ENCODE results near the gene NMNAT3. TPM values are rescaled to one million over a fixed set of nuclear protein-coding genes. Genes with fewer than 3 reads are reported as not detected.

NMNAT3 gene
- total RNA-seq, 1 donor from 2014 or later = 0.95 TPM

DNA sequence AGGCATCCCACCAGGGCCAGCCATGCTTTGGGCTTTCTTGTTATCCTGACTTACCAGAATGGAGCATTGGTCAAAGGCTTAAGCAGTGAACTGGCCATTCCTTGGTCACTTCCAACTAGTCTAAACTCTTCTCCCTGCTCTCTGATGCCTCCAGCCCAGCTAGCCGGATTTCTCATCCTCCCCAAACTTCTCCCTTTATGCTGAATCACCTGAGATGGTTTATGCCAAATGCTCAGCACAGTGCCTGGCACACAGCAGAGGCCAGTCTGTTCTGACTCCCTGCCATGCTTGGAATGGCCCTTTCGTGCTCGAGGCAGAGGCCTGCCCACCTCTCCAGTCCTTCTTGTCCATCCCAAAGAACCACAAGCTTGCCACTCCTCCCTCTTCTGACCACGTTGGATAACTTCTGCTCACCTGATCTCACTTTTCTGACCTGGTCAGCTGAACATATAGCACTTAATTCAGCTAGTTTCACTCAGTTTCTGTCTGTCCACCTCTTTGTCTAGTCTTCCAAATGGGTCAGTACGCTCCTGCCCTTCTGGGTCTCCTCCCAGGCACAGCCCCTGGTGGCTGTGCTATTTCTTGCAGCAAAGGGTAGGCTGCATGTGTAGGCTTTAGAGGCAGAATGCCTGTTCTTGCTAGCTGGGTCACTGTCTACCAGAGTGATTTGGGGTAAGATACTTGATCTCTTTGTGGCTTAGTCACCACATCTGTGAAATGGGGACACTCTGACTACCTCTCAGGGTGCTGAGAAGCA lies 136.1 kb downstream of the NMNAT3 start:
- Histone ChIP-seq H3K9ac (no peak overlapping the region), H3K9me3 (ENCODE audit: low read depth) (no peaks in the 10 kb centered on the region), H3K36me3 (no peaks in the 10 kb centered on the region), H3K4me2 (peak overlapping the region; percentile 11), H3K79me2 (ENCODE audit: low read depth) (no peaks in the 10 kb centered on the region), H4K20me1 (ENCODE audit: low read depth) (no peaks in the 10 kb centered on the region), H3K4me3 (no peak overlapping the region), H3K27me3 (peaks cover 59% of the 10 kb centered on the region), H3K4me1 (peaks cover 26% of the 10 kb centered on the region), H2AFZ (replicated peaks) (no peak overlapping the region), H3K27ac (no peak overlapping the region), H3F3A (ENCODE audit: low read depth) (peaks cover 28% of the 10 kb centered on the region)
- H3K9me3 Mint-ChIP-seq = peaks cover 2% of the 10 kb centered on the region
- H3K27me3 Mint-ChIP-seq (ENCODE audit: insufficient read depth, low read depth) = peaks cover 14% of the 10 kb centered on the region
- H3K27ac Mint-ChIP-seq = no peak overlapping the region
- H3K4me3 Mint-ChIP-seq = peak overlapping the region; percentile 25
- DNase-seq (ENCODE audit: low spot score) = no peak
- peaks cover 4% of the 10 kb centered on the region for H3K36me3 Mint-ChIP-seq
- peaks cover 54% of the 10 kb centered on the region for H3K4me1 Mint-ChIP-seq
- no peak for TF ChIP-seq EZH2phosphoT487 (IDR thresholded peaks at IDR 0.05)
- TF ChIP-seq, protein P1, sequence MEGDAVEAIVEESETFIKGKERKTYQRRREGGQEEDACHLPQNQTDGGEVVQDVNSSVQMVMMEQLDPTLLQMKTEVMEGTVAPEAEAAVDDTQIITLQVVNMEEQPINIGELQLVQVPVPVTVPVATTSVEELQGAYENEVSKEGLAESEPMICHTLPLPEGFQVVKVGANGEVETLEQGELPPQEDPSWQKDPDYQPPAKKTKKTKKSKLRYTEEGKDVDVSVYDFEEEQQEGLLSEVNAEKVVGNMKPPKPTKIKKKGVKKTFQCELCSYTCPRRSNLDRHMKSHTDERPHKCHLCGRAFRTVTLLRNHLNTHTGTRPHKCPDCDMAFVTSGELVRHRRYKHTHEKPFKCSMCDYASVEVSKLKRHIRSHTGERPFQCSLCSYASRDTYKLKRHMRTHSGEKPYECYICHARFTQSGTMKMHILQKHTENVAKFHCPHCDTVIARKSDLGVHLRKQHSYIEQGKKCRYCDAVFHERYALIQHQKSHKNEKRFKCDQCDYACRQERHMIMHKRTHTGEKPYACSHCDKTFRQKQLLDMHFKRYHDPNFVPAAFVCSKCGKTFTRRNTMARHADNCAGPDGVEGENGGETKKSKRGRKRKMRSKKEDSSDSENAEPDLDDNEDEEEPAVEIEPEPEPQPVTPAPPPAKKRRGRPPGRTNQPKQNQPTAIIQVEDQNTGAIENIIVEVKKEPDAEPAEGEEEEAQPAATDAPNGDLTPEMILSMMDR (IDR thresholded peaks at IDR 0.05) = peak; percentile 19

DNA sequence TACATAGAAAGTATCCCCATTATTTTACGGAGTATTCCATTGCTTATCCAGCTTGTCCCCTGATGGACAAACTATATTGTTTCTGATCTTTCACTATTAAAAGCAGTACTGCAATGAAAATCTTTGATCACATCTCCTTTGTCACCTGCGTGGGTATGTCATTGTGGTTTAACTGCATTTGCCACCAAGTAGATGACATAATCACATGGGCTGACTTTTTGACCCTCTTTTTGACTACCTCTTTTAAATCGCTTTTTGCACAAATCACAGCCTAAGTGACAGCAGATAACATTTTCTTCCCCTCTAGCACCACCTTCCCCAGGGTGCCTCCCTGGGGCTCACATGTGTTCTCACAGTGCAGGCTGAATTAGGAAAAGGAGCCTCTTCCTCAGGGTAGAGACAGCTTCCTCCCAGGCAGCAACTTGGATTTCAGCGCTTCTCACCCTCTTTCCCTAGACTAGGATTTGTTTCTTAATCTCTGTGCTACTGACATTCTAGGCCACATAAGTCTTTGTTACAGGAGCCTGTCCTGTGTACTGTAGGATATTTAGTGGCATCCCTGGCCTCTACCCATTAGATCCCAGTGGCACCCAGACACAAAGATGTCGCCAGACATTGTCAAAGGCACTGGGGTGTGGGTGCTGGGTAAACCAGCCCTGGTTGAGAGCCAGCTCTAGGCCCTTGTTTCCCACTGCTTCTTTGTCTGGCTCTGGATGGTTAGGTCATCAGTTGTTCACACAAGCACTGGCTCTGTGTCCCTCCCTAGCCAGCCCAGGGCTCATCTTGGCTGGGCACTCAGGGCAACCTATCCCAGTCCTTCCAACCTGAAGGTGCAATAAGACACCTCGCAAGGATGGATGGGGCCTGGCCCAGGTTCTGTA lies 136.9 kb downstream of the NMNAT3 start:
- Mint-ChIP-seq H3K27me3 (ENCODE audit: insufficient read depth, low read depth) (peaks cover 17% of the 10 kb centered on the region), H3K4me1 (peaks cover 62% of the 10 kb centered on the region), H3K27ac (peak overlapping the region; percentile 15), H3K9me3 (peaks cover 2% of the 10 kb centered on the region), H3K36me3 (peaks cover 4% of the 10 kb centered on the region), H3K4me3 (peak overlapping the region; percentile 86)
- Histone ChIP-seq H3F3A (ENCODE audit: low read depth) (peaks cover 28% of the 10 kb centered on the region), H3K27me3 (peaks cover 62% of the 10 kb centered on the region), H3K36me3 (no peaks in the 10 kb centered on the region), H3K4me2 (peak overlapping the region; percentile 87), H3K9ac (no peak overlapping the region), H3K4me1 (peaks cover 26% of the 10 kb centered on the region), H3K9me3 (ENCODE audit: low read depth) (no peaks in the 10 kb centered on the region), H3K27ac (no peak overlapping the region), H3K4me3 (peak overlapping the region; percentile 46), H4K20me1 (ENCODE audit: low read depth) (no peaks in the 10 kb centered on the region), H3K79me2 (ENCODE audit: low read depth) (no peaks in the 10 kb centered on the region), H2AFZ (replicated peaks) (no peak overlapping the region)
- no peak for DNase-seq (ENCODE audit: low spot score)
- TF ChIP-seq EZH2 (IDR thresholded peaks at IDR 0.05) = no peak

DNA sequence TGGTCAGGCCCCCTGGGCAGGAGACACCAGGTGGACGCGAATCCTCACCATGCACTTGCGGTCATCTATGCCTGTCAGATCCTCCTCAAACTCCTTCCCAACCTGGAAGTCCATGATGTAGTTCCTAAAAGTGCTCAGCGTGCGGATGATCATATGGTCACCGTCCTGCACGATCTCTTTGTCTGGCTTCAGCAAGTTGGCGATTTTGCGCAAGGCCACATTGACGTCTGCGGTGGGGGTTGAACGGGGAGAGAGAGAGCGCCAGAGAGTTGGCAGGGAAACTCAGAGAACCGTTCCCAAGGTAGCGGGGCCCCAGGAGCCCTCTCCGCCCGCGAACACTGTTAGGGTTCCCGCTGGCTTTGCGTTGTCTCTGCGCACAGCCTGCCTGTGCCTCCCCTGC lies 139.0 kb downstream of the NMNAT3 start:
- Histone ChIP-seq H3K9ac (no peak overlapping the region), H3K79me2 (ENCODE audit: low read depth) (no peaks in the 10 kb centered on the region), H3K27me3 (peaks cover 62% of the 10 kb centered on the region), H3F3A (ENCODE audit: low read depth) (peaks cover 41% of the 10 kb centered on the region), H3K4me1 (peaks cover 44% of the 10 kb centered on the region), H3K4me3 (peak overlapping the region; percentile 46), H3K27ac (no peak overlapping the region), H4K20me1 (ENCODE audit: low read depth) (peaks cover 5% of the 10 kb centered on the region), H3K9me3 (ENCODE audit: low read depth) (no peaks in the 10 kb centered on the region), H3K4me2 (peak overlapping the region; percentile 87), H3K36me3 (no peaks in the 10 kb centered on the region), H2AFZ (replicated peaks) (peak overlapping the region; percentile 7)
- Mint-ChIP-seq H3K9me3 (peaks cover 2% of the 10 kb centered on the region), H3K4me3 (peak overlapping the region; percentile 86), H3K27ac (peak overlapping the region; percentile 86), H3K36me3 (peaks cover 4% of the 10 kb centered on the region), H3K4me1 (peaks cover 82% of the 10 kb centered on the region), H3K27me3 (ENCODE audit: insufficient read depth, low read depth) (peaks cover 19% of the 10 kb centered on the region)
- DNase-seq (ENCODE audit: low spot score) = peak; percentile 39
- TF ChIP-seq, protein P1 (IDR thresholded peaks at IDR 0.05) = no peak
- TF ChIP-seq EZH2 (IDR thresholded peaks at IDR 0.05) (no peak), EZH2phosphoT487 (IDR thresholded peaks at IDR 0.05) (no peak)

All from neural progenitor cell (in vitro differentiated cells).